H1 (cell line): Measurements from ENCODE around the gene GSTA2. TPM values are rescaled to one million over a fixed set of nuclear protein-coding genes. Genes with fewer than 3 reads are reported as not detected.

ENCODE experiments used
- CTCF ChIA-PET: fragments of 300-600 bp; sonication (Branson Sonifier 250); formaldehyde crosslinking; loops from one replicate; lab custom pipeline; 2021; ENCODE audit not compliant: partially characterized antibody; lab: Charles Lee
- POLR2A ChIA-PET: fragments of 300-600 bp; sonication (Branson Sonifier 250); formaldehyde crosslinking; loops from one replicate; lab custom pipeline; 2021; ENCODE audit warnings: inconsistent platforms; ENCODE audit not compliant: partially characterized antibody; lab: Charles Lee
- DNase-seq, 2 experiments: peaks; one replicate each; pipeline versions ENCODE4 v3.0.0 to v3.0.0-alpha.2; 2010 to 2022; ENCODE audit warnings: low spot score in 2 of 2, low read depth in 1 of 2, mixed read lengths in 1 of 2
- FAIRE-seq: peaks from 2 replicates; lab custom pipeline; 2011; peaks lifted over from hg19 to GRCh38; lab: Jason Lieb, UNC
- H2AFZ ChIP-seq: 2 replicates; pipeline ENCODE4 v1.8.1; 2012; ENCODE audit warnings: low read length, inconsistent platforms
- H2AK5ac ChIP-seq: 2 replicates; pipeline ENCODE4 v1.6.1; 2013; ENCODE audit warnings: low read depth, low read length
- H2BK120ac ChIP-seq: replicated peaks from 2 replicates; pipeline ENCODE3; 2013; ENCODE audit warnings: low read depth, low read length, inconsistent platforms
- H2BK12ac ChIP-seq: 2 replicates; pipeline ENCODE4 v1.6.1; 2013; ENCODE audit warnings: low read depth, low read length
- H2BK15ac ChIP-seq: 2 replicates; pipeline ENCODE4 v1.6.1; 2013; ENCODE audit warnings: low read length
- H2BK20ac ChIP-seq: 2 replicates; pipeline ENCODE4 v1.6.1; 2013; ENCODE audit warnings: low read length
- H2BK5ac ChIP-seq: 2 replicates; pipeline ENCODE4 v1.6.1; 2013; ENCODE audit warnings: low read depth, low read length
- H3K14ac ChIP-seq: 2 replicates; pipeline ENCODE4 v1.6.1; 2013; ENCODE audit warnings: inconsistent platforms; ENCODE audit not compliant: insufficient read length
- H3K18ac ChIP-seq: 2 replicates; pipeline ENCODE4 v1.6.1; 2013; ENCODE audit warnings: low read length; ENCODE audit errors: extremely low read depth
- H3K23ac ChIP-seq: 2 replicates; pipeline ENCODE4 v1.6.1; 2013; ENCODE audit warnings: inconsistent platforms; ENCODE audit not compliant: insufficient read length
- H3K23me2 ChIP-seq: 2 replicates; pipeline ENCODE4 v1.6.1; 2013; ENCODE audit warnings: low read depth, low read length
- H3K27ac ChIP-seq: 2 replicates; pipeline ENCODE4 v1.6.1; 2011; ENCODE audit warnings: low read depth, low read length, inconsistent platforms
- H3K27me3 ChIP-seq, 4 experiments: replicated peaks in 1 of 4; 1 replicate in 1 of 4; 2 replicates in 3 of 4; pipeline versions ENCODE4 v1.6.1 to v1.8.1; 2011 to 2013; ENCODE audit warnings: low read length in 3 of 4, mild to moderate bottlenecking in 3 of 4, inconsistent platforms in 2 of 4, mixed read lengths in 2 of 4, moderate library complexity in 1 of 4; ENCODE audit not compliant: control insufficient read depth in 3 of 4, insufficient read depth in 3 of 4; ENCODE audit errors: extremely low read depth in 1 of 4
- H3K36me3 ChIP-seq, 4 experiments: 2 replicates each; pipeline versions ENCODE4 v1.6.1 to v1.8.1; 2011 to 2013; ENCODE audit warnings: mild to moderate bottlenecking in 4 of 4, low read length in 3 of 4, moderate library complexity in 2 of 4, control low read depth in 1 of 4, inconsistent platforms in 1 of 4; ENCODE audit not compliant: insufficient read depth in 4 of 4, control insufficient read depth in 2 of 4
- H3K4ac ChIP-seq: replicated peaks from 2 replicates; pipeline ENCODE3; 2013; ENCODE audit warnings: low read length, low read depth, mixed read lengths, inconsistent platforms; ENCODE audit not compliant: insufficient read length
- H3K4me1 ChIP-seq, 4 experiments: replicated peaks in 1 of 4; 1 replicate in 1 of 4; 2 replicates in 3 of 4; pipeline versions ENCODE4 v1.6.1 to v1.8.1; 2011 to 2013; ENCODE audit warnings: low read length in 3 of 4, inconsistent platforms in 2 of 4, mixed read lengths in 1 of 4; ENCODE audit not compliant: insufficient read depth in 4 of 4, control insufficient read depth in 3 of 4
- H3K4me2 ChIP-seq, 2 experiments: 2 replicates each; pipeline versions ENCODE4 v1.6.1 to v1.8.1; 2011 to 2013; ENCODE audit warnings: low read depth in 2 of 2, low read length in 2 of 2, control low read depth in 1 of 2, inconsistent platforms in 1 of 2, mild to moderate bottlenecking in 1 of 2; ENCODE audit not compliant: insufficient read depth in 1 of 2
- H3K4me3 ChIP-seq, 4 experiments: fragments of 200-600, 300-600 bp in 1 of 4; sonication (generic), shearing (Covaris generic), sonication (Bioruptor Twin) in 1 of 4; 2 replicates each; pipeline versions ENCODE4 v1.5.1 to v1.8.1; 2011 to 2016; ENCODE audit warnings: low read length in 4 of 4, low read depth in 3 of 4, control low read depth in 2 of 4, inconsistent platforms in 2 of 4, mild to moderate bottlenecking in 2 of 4, mixed read lengths in 1 of 4, moderate library complexity in 1 of 4; ENCODE audit not compliant: insufficient read depth in 2 of 4; ENCODE audit errors: extremely low read depth in 1 of 4
- H3K56ac ChIP-seq: replicated peaks from 2 replicates; pipeline ENCODE3; 2013; ENCODE audit warnings: low read depth, mild to moderate bottlenecking, mixed read lengths, low read length, inconsistent platforms; ENCODE audit not compliant: insufficient read length
- H3K79me1 ChIP-seq: 2 replicates; pipeline ENCODE4 v1.6.1; 2013; ENCODE audit warnings: low read depth, low read length, control low read depth
- H3K79me2 ChIP-seq, 2 experiments: 2 replicates each; pipeline versions ENCODE4 v1.6.1 to v1.8.1; 2012 to 2013; ENCODE audit warnings: low read length in 2 of 2, mild to moderate bottlenecking in 2 of 2, inconsistent platforms in 1 of 2; ENCODE audit not compliant: insufficient read depth in 2 of 2, control insufficient read depth in 1 of 2
- H3K9ac ChIP-seq, 4 experiments: replicated peaks in 1 of 4; 1 replicate in 1 of 4; 2 replicates in 3 of 4; pipeline versions ENCODE4 v1.6.1 to v1.8.1; 2011 to 2013; ENCODE audit warnings: low read depth in 3 of 4, low read length in 3 of 4, control low read depth in 2 of 4, mild to moderate bottlenecking in 2 of 4, moderate library complexity in 2 of 4, inconsistent platforms in 1 of 4; ENCODE audit errors: extremely low read depth in 1 of 4
- H3K9me3 ChIP-seq, 2 experiments: 2 replicates each; pipeline versions ENCODE4 v1.6.1 to v1.8.1; 2012 to 2013; ENCODE audit warnings: mild to moderate bottlenecking in 2 of 2, moderate library complexity in 2 of 2, control low read depth in 1 of 2, inconsistent platforms in 1 of 2, low read depth in 1 of 2, low read length in 1 of 2, mixed read lengths in 1 of 2; ENCODE audit not compliant: insufficient read depth in 2 of 2
- H4K20me1 ChIP-seq, 2 experiments: replicated peaks in 1 of 2; 2 replicates each; pipeline versions ENCODE3 to v1.8.1; 2011 to 2013; ENCODE audit warnings: inconsistent platforms in 2 of 2, low read length in 2 of 2, mild to moderate bottlenecking in 1 of 2; ENCODE audit not compliant: insufficient read depth in 2 of 2, control insufficient read depth in 1 of 2
- H4K5ac ChIP-seq: 2 replicates; pipeline ENCODE4 v1.6.1; 2013; ENCODE audit warnings: low read length, low read depth, mixed read lengths, inconsistent platforms; ENCODE audit not compliant: insufficient read length
- H4K8ac ChIP-seq: 2 replicates; pipeline ENCODE4 v1.8.0; 2013; ENCODE audit warnings: mild to moderate bottlenecking, moderate library complexity, low read length, inconsistent platforms; ENCODE audit not compliant: insufficient read depth; ENCODE audit errors: extremely low read depth
- H4K91ac ChIP-seq: replicated peaks from 2 replicates; pipeline ENCODE3; 2013; ENCODE audit warnings: low read length, mixed read lengths, inconsistent platforms; ENCODE audit not compliant: insufficient read length
- CHD1 ChIP-seq: IDR thresholded peaks from 2 replicates; pipeline ENCODE4 v1.6.1; 2012; ENCODE audit warnings: low read depth, low read length, improper control_type of control experiment
- SIRT6 ChIP-seq: IDR thresholded peaks from one replicate; pipeline ENCODE4 v1.7.1; 2012; ENCODE audit warnings: low read length, inconsistent platforms
- WGBS, 2 experiments: shearing (Covaris generic) in 1 of 2; methylation state at CpG; one replicate each; pipeline versions ENCODE4 v1.1.6 to v1.1.7; 2013 to 2015; ENCODE audit warnings: low lambda C conversion rate in 2 of 2, mixed read lengths in 2 of 2, inconsistent platforms in 1 of 2, low coverage in 1 of 2, missing lambda C conversion rate in 1 of 2; ENCODE audit not compliant: insufficient replicate concordance in 2 of 2, insufficient coverage in 1 of 2, insufficient read length in 1 of 2; ENCODE audit errors: extremely low coverage in 1 of 2, missing lambda C conversion rate in 1 of 2; 5-methylcytosine and 5-hydroxymethylcytosine counted together
- polyA plus RNA-seq, 7 experiments: library from polyadenylated mRNA; depleted of rRNA in 3 of 7; stranded (reverse) in 5 of 7; unstranded in 2 of 7; fragments of >200 nt in 5 of 7; fragments of 200-250 nt in 2 of 7; gene quantifications; 1 replicate in 5 of 7; 2 replicates in 1 of 7; 4 replicates in 1 of 7; pipeline versions ENCODE4 v1.2.1 to v1.2.3, GENCODE V29; 2011 to 2013; ENCODE audit warnings: missing spikeins in 2 of 7, mixed read lengths in 2 of 7
- total RNA-seq: library from RNA; stranded (reverse); fragmentation: NEBNext Ultra II Directional; extraction: Animal tissue kit (Norgen Biotek cat#: 25700); gene quantifications from 2 replicates; pipeline ENCODE4 v1.2.1, GENCODE V29; 2021

Gene GSTA2
- total and polyA plus RNA-seq, 2 of the 8 experiments (the other 6 are each of a cell fraction or from before 2014, with no cell fraction given), result 0.05 TPM; not detected in 1

DNA sequence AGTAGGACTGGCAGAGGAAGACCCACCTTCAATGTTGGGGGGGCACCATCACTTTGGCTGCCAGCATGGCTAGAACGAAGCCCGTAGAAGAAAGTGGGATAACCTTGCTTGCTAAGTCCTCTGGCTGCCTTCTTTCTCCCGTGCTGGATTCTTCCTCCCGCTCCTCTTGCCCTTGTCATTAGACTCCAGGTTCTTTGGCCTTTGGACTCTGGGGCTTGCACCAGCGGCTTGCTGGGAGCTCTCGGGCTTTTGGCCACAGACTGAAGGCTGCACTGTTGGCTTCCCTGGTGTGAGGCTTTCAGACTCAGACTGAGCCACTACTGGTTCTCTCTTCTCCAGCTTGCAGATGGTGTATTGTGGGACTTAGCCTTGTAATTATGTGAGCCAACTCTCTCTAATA, 28.2 kb downstream of the GSTA2 start:
- no peak for FAIRE-seq
- no peak overlapping the region for H2AK5ac ChIP-seq
- no peak overlapping the region for H3K14ac ChIP-seq
- POLR2A ChIA-PET, result no interaction called here
- H2BK5ac ChIP-seq, result no peak overlapping the region
- H3K79me2 ChIP-seq, result no peaks in the 10 kb centered on the region
- H2BK120ac ChIP-seq, result no peak overlapping the region
- H4K20me1 ChIP-seq, result no peaks in the 10 kb centered on the region
- CTCF ChIA-PET, result interaction anchor here (1.1 kb wide), 1 partner anchor 10 kb away, joined by 6 read pairs; no protein-coding TSS in a partner anchor
- no peak overlapping the region for H2BK15ac ChIP-seq
- H4K8ac ChIP-seq, result no peak overlapping the region
- WGBS, 2 experiments, result 93% methylated on average over 6 of the region's 6 CpGs; no CpG with 5 or more reads in 1 of the 2 experiments
- no peak overlapping the region for H3K4ac ChIP-seq
- no peak overlapping the region for H3K4me2 ChIP-seq
- H3K27ac ChIP-seq, result no peak overlapping the region
- H3K56ac ChIP-seq, result no peak overlapping the region
- H4K91ac ChIP-seq, result no peak overlapping the region
- H3K9ac ChIP-seq, result no peak overlapping the region
- H3K23ac ChIP-seq, result no peak overlapping the region
- H3K23me2 ChIP-seq, result no peaks in the 10 kb centered on the region
- no peaks in the 10 kb centered on the region for H3K36me3 ChIP-seq
- no peaks in the 10 kb centered on the region for H3K9me3 ChIP-seq
- peaks cover 0 to 8% (median 2%) of the 10 kb centered on the region in 4 experiments; a peak in 3 of 7 replicates for H3K4me1 ChIP-seq
- no peak overlapping the region for H3K18ac ChIP-seq
- 0 out of 2 replicates have a peak overlapping the region, but pooled peaks have one; percentile 25 for H2BK20ac ChIP-seq
- H2BK12ac ChIP-seq, result no peak overlapping the region
- H3K4me3 ChIP-seq, result no peak overlapping the region
- no peak for DNase-seq
- H2AFZ ChIP-seq, result no peak overlapping the region
- H3K27me3 ChIP-seq, result no peaks in the 10 kb centered on the region
- no peak overlapping the region for H4K5ac ChIP-seq
- no peak for TF ChIP-seq CHD1
- no peak for TF ChIP-seq SIRT6
- H3K79me1 ChIP-seq, result no peaks in the 10 kb centered on the region; the same call in 1 of the 2 replicates
